ENCODE data around the gene TNFSF13.
A peak's percentile ranks its signal among the peaks of the same experiment; 100 is the strongest.

The TNFSF13 gene

GRCh38 chr17:7563115-7563869 is 4.7 kb downstream of the TNFSF13 start:
- H2AFZ ChIP-seq (ENCODE audit: low read length), result no peak overlapping the region
- peaks cover 8% of the 10 kb centered on the region; the same call in 1 of the 2 replicates for H3K36me3 ChIP-seq (replicated peaks; ENCODE audit: insufficient read depth, low read length)
- H3K9me3 ChIP-seq (replicated peaks; ENCODE audit: insufficient read depth, low read length), result no peaks in the 10 kb centered on the region
- no peak overlapping the region for H3K27ac ChIP-seq (ENCODE audit: low read length)
- no peaks in the 10 kb centered on the region for H3K9me2 ChIP-seq (replicated peaks; ENCODE audit: insufficient read depth, low read length)
- TF ChIP-seq EZH2phosphoT487 (IDR thresholded peaks at IDR 0.05; ENCODE audit: low read length) (no peak), CTCF (IDR thresholded peaks at IDR 0.05; ENCODE audit: low read length) (no peak), EZH2 (optimal IDR thresholded peaks at IDR 0.05; ENCODE audit: low read depth, low read length) (no peak)
- DNase-seq, result no peak
- H4K20me1 ChIP-seq (ENCODE audit: insufficient read depth, low read length), result no peaks in the 10 kb centered on the region
- H3K27me3 ChIP-seq (replicated peaks; ENCODE audit: insufficient read depth, low read length), result no peaks in the 10 kb centered on the region
- H3K4me2 ChIP-seq (ENCODE audit: low read depth, low read length), result peak overlapping the region; percentile 90; the same call in 1 of the 2 replicates
- H3K79me2 ChIP-seq (ENCODE audit: low read length), result peaks cover 52% of the 10 kb centered on the region
- H3F3A ChIP-seq (ENCODE audit: insufficient read depth, low read length), result peaks cover 14% of the 10 kb centered on the region; the same call in 1 of the 2 replicates
- H3K4me3 ChIP-seq (ENCODE audit: low read length), result no peak overlapping the region
- no peak overlapping the region for H3K9ac ChIP-seq (ENCODE audit: low read length)
- peaks cover 20% of the 10 kb centered on the region for H3K4me1 ChIP-seq (ENCODE audit: low read length)

GRCh38 chr17:7569571-7569970 is 11.0 kb downstream of the TNFSF13 start:
- no peak for DNase-seq

GRCh38 chr17:7570351-7570750 is 11.8 kb downstream of the TNFSF13 start:
- peaks cover 14% of the 10 kb centered on the region for H3K36me3 ChIP-seq (replicated peaks; ENCODE audit: insufficient read depth, low read length)
- H3K79me2 ChIP-seq (ENCODE audit: low read length), result peaks cover 57% of the 10 kb centered on the region
- no peak for DNase-seq
- H3K9ac ChIP-seq (ENCODE audit: low read length), result no peak overlapping the region
- H3F3A ChIP-seq (ENCODE audit: insufficient read depth, low read length), result peaks cover 30% of the 10 kb centered on the region
- TF ChIP-seq EZH2 (optimal IDR thresholded peaks at IDR 0.05; ENCODE audit: low read depth, low read length), result no peak
- H3K27ac ChIP-seq (ENCODE audit: low read length), result no peak overlapping the region
- H3K9me3 ChIP-seq (replicated peaks; ENCODE audit: insufficient read depth, low read length), result no peaks in the 10 kb centered on the region
- peaks cover 17% of the 10 kb centered on the region for H4K20me1 ChIP-seq (ENCODE audit: insufficient read depth, low read length)
- H3K4me1 ChIP-seq (ENCODE audit: low read length), result peaks cover 17% of the 10 kb centered on the region
- H3K4me2 ChIP-seq (ENCODE audit: low read depth, low read length), result no peak overlapping the region
- no peaks in the 10 kb centered on the region for H3K27me3 ChIP-seq (replicated peaks; ENCODE audit: insufficient read depth, low read length)
- H3K9me2 ChIP-seq (replicated peaks; ENCODE audit: insufficient read depth, low read length), result no peaks in the 10 kb centered on the region
- no peak overlapping the region for H3K4me3 ChIP-seq (ENCODE audit: low read length)
- H2AFZ ChIP-seq (ENCODE audit: low read length), result no peak overlapping the region

More at GRCh38 chr17:7569571-7569970, 11.0 kb downstream of the TNFSF13 start:
- Histone ChIP-seq H3K4me1 (ENCODE audit: low read length) (peaks cover 10% of the 10 kb centered on the region), H3K4me2 (ENCODE audit: low read depth, low read length) (no peak overlapping the region), H3F3A (ENCODE audit: insufficient read depth, low read length) (peaks cover 22% of the 10 kb centered on the region), H3K9ac (ENCODE audit: low read length) (no peak overlapping the region), H3K9me2 (replicated peaks; ENCODE audit: insufficient read depth, low read length) (no peaks in the 10 kb centered on the region), H3K79me2 (ENCODE audit: low read length) (peaks cover 57% of the 10 kb centered on the region), H3K4me3 (ENCODE audit: low read length) (no peak overlapping the region), H4K20me1 (ENCODE audit: insufficient read depth, low read length) (peaks cover 9% of the 10 kb centered on the region), H3K9me3 (replicated peaks; ENCODE audit: insufficient read depth, low read length) (no peaks in the 10 kb centered on the region), H3K27me3 (replicated peaks; ENCODE audit: insufficient read depth, low read length) (no peaks in the 10 kb centered on the region), H3K36me3 (replicated peaks; ENCODE audit: insufficient read depth, low read length) (peaks cover 14% of the 10 kb centered on the region), H2AFZ (ENCODE audit: low read length) (no peak overlapping the region), H3K27ac (ENCODE audit: low read length) (no peak overlapping the region)
- TF ChIP-seq CTCF (IDR thresholded peaks at IDR 0.05; ENCODE audit: low read length) (no peak), EZH2 (optimal IDR thresholded peaks at IDR 0.05; ENCODE audit: low read depth, low read length) (no peak), EZH2phosphoT487 (IDR thresholded peaks at IDR 0.05; ENCODE audit: low read length) (no peak)

DNA sequence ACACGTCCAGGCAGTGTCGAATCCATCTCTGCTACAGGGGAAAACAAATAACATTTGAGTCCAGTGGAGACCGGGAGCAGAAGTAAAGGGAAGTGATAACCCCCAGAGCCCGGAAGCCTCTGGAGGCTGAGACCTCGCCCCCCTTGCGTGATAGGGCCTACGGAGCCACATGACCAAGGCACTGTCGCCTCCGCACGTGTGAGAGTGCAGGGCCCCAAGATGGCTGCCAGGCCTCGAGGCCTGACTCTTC is 13.7 kb downstream of the TNFSF13 start:
- H3K36me3 ChIP-seq (replicated peaks; ENCODE audit: insufficient read depth, low read length), result peaks cover 30% of the 10 kb centered on the region
- peaks cover 68% of the 10 kb centered on the region for H3K79me2 ChIP-seq (ENCODE audit: low read length)

More for the DNA sequence above, 13.7 kb downstream of the TNFSF13 start:
- DNase-seq, result no peak
- Histone ChIP-seq H4K20me1 (ENCODE audit: insufficient read depth, low read length) (peaks cover 36% of the 10 kb centered on the region), H3K4me3 (ENCODE audit: low read length) (peak overlapping the region; percentile 65), H3K4me2 (ENCODE audit: low read depth, low read length) (peak overlapping the region; percentile 65), H3F3A (ENCODE audit: insufficient read depth, low read length) (peaks cover 49% of the 10 kb centered on the region), H2AFZ (ENCODE audit: low read length) (peak overlapping the region; percentile 10; the same call in 1 of the 2 replicates), H3K4me1 (ENCODE audit: low read length) (peaks cover 36% of the 10 kb centered on the region), H3K9me3 (replicated peaks; ENCODE audit: insufficient read depth, low read length) (no peaks in the 10 kb centered on the region), H3K27me3 (replicated peaks; ENCODE audit: insufficient read depth, low read length) (no peaks in the 10 kb centered on the region), H3K9me2 (replicated peaks; ENCODE audit: insufficient read depth, low read length) (no peaks in the 10 kb centered on the region), H3K9ac (ENCODE audit: low read length) (peak overlapping the region; percentile 74), H3K27ac (ENCODE audit: low read length) (peak overlapping the region; percentile 43; the same call in 1 of the 2 replicates)
- TF ChIP-seq EZH2phosphoT487 (IDR thresholded peaks at IDR 0.05; ENCODE audit: low read length) (no peak), EZH2 (optimal IDR thresholded peaks at IDR 0.05; ENCODE audit: low read depth, low read length) (no peak), CTCF (IDR thresholded peaks at IDR 0.05; ENCODE audit: low read length) (no peak)
